ENCODE data around the gene CYP2B6. TPM values are rescaled to one million over a fixed set of nuclear protein-coding genes. Genes with fewer than 3 reads are reported as not detected.

CYP2B6 gene
- total RNA-seq, 4 donors from 2014 or later: 5.8 to 58.8 (median 25.0) TPM

- no peak overlapping the region for H3K4me3 ChIP-seq
- no peaks in the 10 kb centered on the region for H3K36me3 ChIP-seq
- no peaks in the 10 kb centered on the region for H3K27me3 ChIP-seq
- H3K27ac ChIP-seq: no peak overlapping the region
- DNase-seq: no peak
- no peaks in the 10 kb centered on the region for H3K4me1 ChIP-seq
- no peak for TF ChIP-seq POLR2A (IDR thresholded peaks at IDR 0.05)
- no peak for TF ChIP-seq CTCF (IDR thresholded peaks at IDR 0.05)
- no peaks in the 10 kb centered on the region for H3K9me3 ChIP-seq
Observed at GRCh38 chr19:41064974-41065569, 74.0 kb downstream of the CYP2B6 start.

Other genes starting within 250 kb of the CYP2B6 start
- gene ACTMAP, start 240.8 kb upstream of the CYP2B6 start, total RNA-seq: 10 to 100 TPM in 3 of 4 donors, 1 to 10 TPM in 1; 7.4 to 33.0 (median 21.6) TPM
- gene SNRPA, start 240.1 kb upstream of the CYP2B6 start, total RNA-seq: 100 to 1,000 TPM in 1 of 4 donors, 10 to 100 TPM in 3; 44.5 to 104 (median 72.1) TPM
- gene MIA, start 215.8 kb upstream of the CYP2B6 start, total RNA-seq: 1 to 10 TPM in 1 of 4 donors, not detected in 3; 4.0 TPM
- gene RAB4B, start 213.0 kb upstream of the CYP2B6 start, total RNA-seq: 10 to 100 TPM; 14.9 to 71.2 (median 51.3) TPM
- 10 to 100 TPM; 75.8 to 96.6 (median 88.1) TPM for gene EGLN2, start 192.1 kb upstream of the CYP2B6 start, total RNA-seq
- gene CYP2A6, start 140.8 kb upstream of the CYP2B6 start, total RNA-seq: not detected
- not detected for gene CYP2A7, start 109.1 kb upstream of the CYP2B6 start, total RNA-seq
- not detected for gene CYP2A13, start 97.2 kb downstream of the CYP2B6 start, total RNA-seq
- gene CYP2F1, start 123.2 kb downstream of the CYP2B6 start, total RNA-seq: not detected
- 100 to 1,000 TPM in 1 of 4 donors, 10 to 100 TPM in 2, 1 to 10 TPM in 1; 4.1 to 147 (median 67.1) TPM for gene CYP2S1, start 201.9 kb downstream of the CYP2B6 start, total RNA-seq
- 10 to 100 TPM in 3 of 4 donors, 1 to 10 TPM in 1; 7.2 to 46.2 (median 24.2) TPM for gene AXL, start 227.9 kb downstream of the CYP2B6 start, total RNA-seq